HFFc6 (cell line): Measurements from ENCODE around the gene KMT2D. TPM values are rescaled to one million over a fixed set of nuclear protein-coding genes. Genes with fewer than 3 reads are reported as not detected.

Experiments used
- DNase-seq: peaks from one replicate; pipeline ENCODE4 v3.0.0-alpha.2; 2018
- H3K27ac Mint-ChIP-seq: 2 replicates; pipeline ENCODE4 v1.8.0; 2020; ENCODE audit warnings: mild to moderate bottlenecking, mixed read lengths
- H3K27me3 Mint-ChIP-seq: 2 replicates; pipeline ENCODE4 v1.8.0; 2021; ENCODE audit warnings: mild to moderate bottlenecking, moderate library complexity, mixed read lengths; ENCODE audit not compliant: insufficient read depth
- H3K36me3 Mint-ChIP-seq: 2 replicates; pipeline ENCODE4 v1.8.0; 2021; ENCODE audit warnings: low read depth, mixed read lengths
- H3K4me1 Mint-ChIP-seq: 2 replicates; pipeline ENCODE4 v1.8.0; 2020; ENCODE audit warnings: low read depth, mixed read lengths
- H3K4me3 Mint-ChIP-seq: 2 replicates; pipeline ENCODE4 v1.8.0; 2020; ENCODE audit warnings: mild to moderate bottlenecking, moderate library complexity, mixed read lengths
- H3K9me3 Mint-ChIP-seq: 2 replicates; pipeline ENCODE4 v1.8.0; 2020; ENCODE audit warnings: mild to moderate bottlenecking, mixed read lengths
- long read RNA-seq: library from polyadenylated mRNA; unstranded; transcript quantifications from one replicate; pipeline ENCODE4 v2.0.0, GENCODE V29; 2019
- total RNA-seq, 6 experiments: library from RNA; stranded (reverse); fragmentation: NEBNext Ultra II Directional; extraction: Animal tissue kit (Norgen Biotek cat#: 25700); gene quantifications; 2 replicates in 1 of 6; 3 replicates in 5 of 6; pipeline ENCODE4 v1.2.3, GENCODE V29; 2021
- TF ChIP-seq, protein P1 (sequence below): fragments of 200-600 bp; sonication (generic); IDR thresholded peaks from 2 replicates; pipeline ENCODE4 v1.5.0; 2021; ENCODE audit warnings: antibody characterized with exemption, mild to moderate bottlenecking

KMT2D gene, protein sequence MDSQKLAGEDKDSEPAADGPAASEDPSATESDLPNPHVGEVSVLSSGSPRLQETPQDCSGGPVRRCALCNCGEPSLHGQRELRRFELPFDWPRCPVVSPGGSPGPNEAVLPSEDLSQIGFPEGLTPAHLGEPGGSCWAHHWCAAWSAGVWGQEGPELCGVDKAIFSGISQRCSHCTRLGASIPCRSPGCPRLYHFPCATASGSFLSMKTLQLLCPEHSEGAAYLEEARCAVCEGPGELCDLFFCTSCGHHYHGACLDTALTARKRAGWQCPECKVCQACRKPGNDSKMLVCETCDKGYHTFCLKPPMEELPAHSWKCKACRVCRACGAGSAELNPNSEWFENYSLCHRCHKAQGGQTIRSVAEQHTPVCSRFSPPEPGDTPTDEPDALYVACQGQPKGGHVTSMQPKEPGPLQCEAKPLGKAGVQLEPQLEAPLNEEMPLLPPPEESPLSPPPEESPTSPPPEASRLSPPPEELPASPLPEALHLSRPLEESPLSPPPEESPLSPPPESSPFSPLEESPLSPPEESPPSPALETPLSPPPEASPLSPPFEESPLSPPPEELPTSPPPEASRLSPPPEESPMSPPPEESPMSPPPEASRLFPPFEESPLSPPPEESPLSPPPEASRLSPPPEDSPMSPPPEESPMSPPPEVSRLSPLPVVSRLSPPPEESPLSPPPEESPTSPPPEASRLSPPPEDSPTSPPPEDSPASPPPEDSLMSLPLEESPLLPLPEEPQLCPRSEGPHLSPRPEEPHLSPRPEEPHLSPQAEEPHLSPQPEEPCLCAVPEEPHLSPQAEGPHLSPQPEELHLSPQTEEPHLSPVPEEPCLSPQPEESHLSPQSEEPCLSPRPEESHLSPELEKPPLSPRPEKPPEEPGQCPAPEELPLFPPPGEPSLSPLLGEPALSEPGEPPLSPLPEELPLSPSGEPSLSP (N-terminal part only)
- 10 to 100 TPM; 43.9 to 66.6 (median 48.4) TPM for total RNA-seq
- long read RNA-seq, partial matches to known transcripts, result 0 of 2 reads
- long read RNA-seq, other reads (novel, unspliced or antisense), result 2 of 2 reads

DNA sequence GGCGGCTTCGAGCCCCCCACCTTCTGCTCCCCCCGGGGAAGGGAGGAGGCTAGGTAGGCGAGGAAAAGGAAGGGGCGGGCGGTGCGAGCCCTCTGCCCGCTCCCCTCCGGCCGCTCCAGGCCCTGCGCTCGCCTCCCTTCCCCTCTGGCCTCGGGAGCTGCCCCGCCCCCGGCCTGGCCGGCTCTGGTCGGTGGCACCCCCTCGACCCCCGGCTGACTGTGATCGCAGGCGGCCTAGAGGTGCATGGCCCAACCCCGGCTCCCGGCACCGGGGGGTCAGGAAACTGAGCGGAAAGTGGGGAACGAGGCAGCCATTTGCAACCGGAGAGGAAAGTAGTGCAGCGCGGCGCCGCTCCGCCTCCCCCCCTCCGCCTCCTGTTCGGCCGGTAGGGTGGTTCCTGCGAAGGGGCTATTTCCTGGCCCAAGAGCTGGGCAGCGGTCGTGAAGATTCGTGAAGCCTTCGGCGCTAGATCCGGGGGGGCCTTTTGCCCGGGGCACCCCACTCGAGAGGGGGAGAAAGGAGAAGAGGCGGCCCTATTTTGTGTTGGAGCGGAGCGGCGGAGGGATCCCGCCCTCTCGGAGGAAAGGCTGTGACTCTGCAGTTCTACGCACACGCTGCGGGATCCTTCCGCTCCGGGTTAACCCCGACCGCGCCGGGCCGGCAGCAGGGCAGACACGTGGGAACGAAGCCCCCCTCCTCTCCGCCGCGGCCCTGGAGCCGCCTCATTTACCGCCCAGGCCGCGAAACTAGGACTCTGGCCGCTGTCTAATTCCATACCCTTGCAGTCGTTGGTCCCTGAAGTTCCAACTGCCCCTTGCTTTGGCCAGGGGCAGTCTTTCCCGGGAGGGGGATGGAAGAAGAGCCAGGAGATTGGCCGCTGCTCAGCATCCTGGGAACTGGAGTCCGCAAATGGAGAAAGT, at the start of gene KMT2D:
Gene KMT2D (minus strand): TSS at position 558 of the 920 bp plus-strand sequence. CDS start 5,470 bp downstream, outside the sequence.
- peaks cover 51% of the 10 kb centered on the region for H3K4me1 Mint-ChIP-seq
- peak within 1 kb of the TSS; percentile 97 for H3K4me3 Mint-ChIP-seq
- DNase-seq, result peak; percentile 93
- H3K36me3 Mint-ChIP-seq, result peaks cover 15% of the 10 kb centered on the region; the same call in 1 of the 2 replicates
- no peaks in the 10 kb centered on the region for H3K9me3 Mint-ChIP-seq
- TF ChIP-seq, protein P1, sequence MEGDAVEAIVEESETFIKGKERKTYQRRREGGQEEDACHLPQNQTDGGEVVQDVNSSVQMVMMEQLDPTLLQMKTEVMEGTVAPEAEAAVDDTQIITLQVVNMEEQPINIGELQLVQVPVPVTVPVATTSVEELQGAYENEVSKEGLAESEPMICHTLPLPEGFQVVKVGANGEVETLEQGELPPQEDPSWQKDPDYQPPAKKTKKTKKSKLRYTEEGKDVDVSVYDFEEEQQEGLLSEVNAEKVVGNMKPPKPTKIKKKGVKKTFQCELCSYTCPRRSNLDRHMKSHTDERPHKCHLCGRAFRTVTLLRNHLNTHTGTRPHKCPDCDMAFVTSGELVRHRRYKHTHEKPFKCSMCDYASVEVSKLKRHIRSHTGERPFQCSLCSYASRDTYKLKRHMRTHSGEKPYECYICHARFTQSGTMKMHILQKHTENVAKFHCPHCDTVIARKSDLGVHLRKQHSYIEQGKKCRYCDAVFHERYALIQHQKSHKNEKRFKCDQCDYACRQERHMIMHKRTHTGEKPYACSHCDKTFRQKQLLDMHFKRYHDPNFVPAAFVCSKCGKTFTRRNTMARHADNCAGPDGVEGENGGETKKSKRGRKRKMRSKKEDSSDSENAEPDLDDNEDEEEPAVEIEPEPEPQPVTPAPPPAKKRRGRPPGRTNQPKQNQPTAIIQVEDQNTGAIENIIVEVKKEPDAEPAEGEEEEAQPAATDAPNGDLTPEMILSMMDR, result peak; percentile 37
- H3K27me3 Mint-ChIP-seq, result peaks cover 2% of the 10 kb centered on the region; the same call in 1 of the 2 replicates
- peak within 1 kb of the TSS; percentile 97 for H3K27ac Mint-ChIP-seq

DNA sequence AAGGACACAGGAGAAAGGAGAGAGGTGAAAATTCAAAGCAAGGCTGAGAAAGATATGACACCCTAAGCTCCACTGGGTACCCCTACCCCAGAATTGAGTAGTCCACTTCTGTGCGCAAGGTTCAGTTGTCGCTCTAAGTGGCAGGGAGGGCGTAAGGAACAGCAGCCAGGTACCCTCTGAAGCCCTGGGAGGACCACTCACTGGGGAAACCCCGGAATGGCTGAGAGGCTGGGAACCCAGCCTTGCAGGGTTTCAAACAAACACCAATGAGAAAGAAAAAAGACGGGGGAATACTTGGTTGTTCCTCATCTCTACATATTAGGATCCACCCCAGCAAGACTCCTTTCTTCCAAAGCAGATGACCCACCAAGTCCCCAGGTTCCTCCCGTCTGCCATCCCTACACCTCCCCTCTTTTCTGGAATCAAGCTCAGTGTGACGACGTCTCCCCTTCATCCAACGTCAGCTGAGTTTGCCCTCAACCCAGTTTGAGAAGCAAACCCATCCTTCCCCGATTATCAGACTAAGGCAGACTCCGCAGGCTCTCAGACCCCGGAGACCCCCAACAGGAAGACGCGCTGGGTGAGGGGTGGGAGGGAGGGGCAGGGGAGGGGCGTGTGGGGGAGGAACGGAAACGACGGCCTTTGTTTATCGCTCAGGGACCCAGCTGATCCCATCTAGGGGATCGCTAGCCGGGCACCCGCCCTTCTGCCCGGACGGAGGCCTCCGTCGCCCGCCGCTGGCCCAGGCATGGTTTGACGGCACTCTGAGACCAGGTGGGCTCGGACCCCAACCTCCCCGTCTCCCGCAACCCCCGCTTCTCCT, 49.3 kb upstream of the KMT2D start:
- Mint-ChIP-seq H3K9me3 (no peaks in the 10 kb centered on the region), H3K27me3 (peaks cover 9% of the 10 kb centered on the region), H3K4me1 (peaks cover 34% of the 10 kb centered on the region), H3K27ac (peak overlapping the region; percentile 83), H3K36me3 (no peaks in the 10 kb centered on the region), H3K4me3 (peak overlapping the region; percentile 96)
- TF ChIP-seq, protein P1, result no peak
- no peak for DNase-seq

DNA sequence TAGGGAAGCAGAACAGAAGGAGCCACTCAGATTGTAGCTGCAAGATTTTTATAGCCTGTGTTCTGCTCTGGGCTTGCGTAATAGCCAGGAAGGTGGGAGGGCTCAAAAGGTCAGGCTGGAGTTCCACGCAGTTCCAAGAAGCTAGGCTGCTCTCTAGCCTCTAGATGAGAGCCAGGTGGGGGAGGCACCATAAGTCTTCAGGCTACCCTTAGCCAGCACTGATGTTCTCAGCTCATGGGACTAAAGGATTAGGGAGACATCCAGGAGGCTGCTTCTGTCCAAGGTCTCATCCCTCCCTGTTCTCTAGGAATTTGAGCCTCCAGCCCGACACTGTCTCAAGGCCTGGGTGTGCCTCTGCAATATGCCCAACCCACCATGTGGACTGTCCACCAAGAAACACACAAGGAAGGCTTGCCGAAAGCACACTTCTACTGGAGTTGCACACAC, 48.4 kb upstream of the KMT2D start:
- Mint-ChIP-seq H3K4me3 (peak overlapping the region; percentile 96), H3K4me1 (peaks cover 34% of the 10 kb centered on the region), H3K27ac (peak overlapping the region; percentile 83), H3K27me3 (peaks cover 6% of the 10 kb centered on the region), H3K36me3 (no peaks in the 10 kb centered on the region), H3K9me3 (no peaks in the 10 kb centered on the region)
- peak; percentile 27 for DNase-seq
- TF ChIP-seq, protein P1, result no peak

DNA sequence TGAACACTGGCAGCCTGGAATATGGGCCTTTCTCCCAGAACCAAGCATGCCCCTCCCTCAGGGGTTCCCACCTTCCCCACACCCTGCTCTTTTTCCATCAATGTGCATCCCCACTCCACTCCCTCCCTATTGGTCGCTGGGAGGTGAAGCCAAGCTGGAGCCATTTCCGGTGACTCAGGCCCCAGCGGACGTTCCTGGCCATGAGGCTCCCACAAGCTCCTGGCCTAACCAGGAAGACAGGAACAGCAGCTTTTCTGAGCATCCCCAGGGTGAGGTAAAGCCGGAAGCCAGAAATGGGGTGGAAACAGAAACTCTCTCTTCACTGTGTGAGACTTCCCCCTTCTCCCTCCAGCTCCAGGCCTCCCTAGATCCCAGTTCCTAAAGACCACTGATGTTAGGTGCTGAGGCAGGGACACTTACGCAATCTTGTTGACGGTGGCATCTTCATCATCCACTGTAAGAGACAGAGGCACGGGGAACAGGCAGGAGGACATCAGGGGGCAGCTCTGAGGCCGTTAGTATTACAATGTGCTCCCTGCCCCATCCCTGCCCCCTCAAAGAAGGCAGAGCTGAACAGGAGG, 45.0 kb upstream of the KMT2D start:
- peak overlapping the region; percentile 51 for H3K27ac Mint-ChIP-seq
- DNase-seq, result no peak

More for the DNA sequence above, 45.0 kb upstream of the KMT2D start:
- no peak overlapping the region for H3K4me3 Mint-ChIP-seq
- peaks cover 28% of the 10 kb centered on the region for H3K4me1 Mint-ChIP-seq
- peaks cover 2% of the 10 kb centered on the region; the same call in 1 of the 2 replicates for H3K27me3 Mint-ChIP-seq
- TF ChIP-seq, protein P1, result no peak
- H3K9me3 Mint-ChIP-seq, result no peaks in the 10 kb centered on the region
- no peaks in the 10 kb centered on the region for H3K36me3 Mint-ChIP-seq
